H1 (cell line): ENCODE data around the gene HES1. TPM values are rescaled to one million over a fixed set of nuclear protein-coding genes. Genes with fewer than 3 reads are reported as not detected.
A peak's percentile ranks its signal among the peaks of the same experiment; 100 is the strongest.

Experiments
- BACH1 ChIP-seq: IDR thresholded peaks from 2 replicates; pipeline ENCODE4 v1.6.1; 2012; ENCODE audit warnings: low read length, improper control_type of control experiment
- BCL11A ChIP-seq, 2 experiments: IDR thresholded peaks; one replicate each; pipeline ENCODE4 v1.6.1; 2011; ENCODE audit warnings: low read depth in 2 of 2, low read length in 2 of 2, mild to moderate bottlenecking in 2 of 2
- CHD2 ChIP-seq: IDR thresholded peaks from 2 replicates; pipeline ENCODE4 v1.6.1; 2012; ENCODE audit warnings: low read length, improper control_type of control experiment
- CREB1 ChIP-seq: IDR thresholded peaks from 2 replicates; pipeline ENCODE4 v1.6.1; 2012; ENCODE audit warnings: inconsistent platforms
- EGR1 ChIP-seq: IDR thresholded peaks from 2 replicates; pipeline ENCODE4 v1.6.1; 2011; ENCODE audit warnings: low read depth, low read length, borderline replicate concordance
- HDAC2 ChIP-seq, 2 experiments: fragments of 300-600 bp in 1 of 2; sonication (generic) in 1 of 2; IDR thresholded peaks; 2 replicates each; pipeline ENCODE4 v1.6.1; 2011 to 2012; ENCODE audit warnings: low read depth in 2 of 2, low read length in 2 of 2, mild to moderate bottlenecking in 2 of 2, moderate library complexity in 2 of 2, borderline replicate concordance in 1 of 2, inconsistent platforms in 1 of 2
- KDM1A ChIP-seq: fragments of 200-600, 300-600 bp; sonication (generic); IDR thresholded peaks from 2 replicates; pipeline ENCODE4 v1.7.1; 2016; ENCODE audit warnings: mild to moderate bottlenecking, low read length, borderline replicate concordance
- NANOG ChIP-seq: IDR thresholded peaks from 2 replicates; pipeline ENCODE4 v1.6.1; 2011; ENCODE audit warnings: low read length, low read depth, mild to moderate bottlenecking, inconsistent platforms; ENCODE audit not compliant: insufficient read depth, poor library complexity, severe bottlenecking
- NRF1 ChIP-seq: IDR thresholded peaks from 2 replicates; pipeline ENCODE4 v1.6.1; 2011; ENCODE audit warnings: mild to moderate bottlenecking, low read depth, low read length, improper control_type of control experiment
- POLR2A ChIP-seq, 2 experiments: IDR thresholded peaks; 1 replicate in 1 of 2; 2 replicates in 1 of 2; pipeline ENCODE4 v1.6.1; 2011; ENCODE audit warnings: low read depth in 2 of 2, low read length in 2 of 2, mild to moderate bottlenecking in 2 of 2; ENCODE audit errors: control extremely low read depth in 1 of 2
- POLR2AphosphoS5 ChIP-seq: IDR thresholded peaks from 2 replicates; pipeline ENCODE4 v1.6.1; 2011; ENCODE audit warnings: low read depth, low read length
- POU5F1 ChIP-seq: IDR thresholded peaks from 2 replicates; pipeline ENCODE4 v1.6.1; 2011; ENCODE audit warnings: low read depth, mild to moderate bottlenecking, low read length, moderate library complexity
- RAD21 ChIP-seq, 2 experiments: IDR thresholded peaks in 1 of 2; conservative IDR thresholded peaks in 1 of 2; 2 replicates each; pipeline ENCODE4 v1.6.1; 2011; ENCODE audit warnings: low read depth in 2 of 2, low read length in 2 of 2, improper control_type of control experiment in 1 of 2, inconsistent platforms in 1 of 2, mild to moderate bottlenecking in 1 of 2, moderate library complexity in 1 of 2
- SAP30 ChIP-seq: fragments of 300-600 bp; sonication (generic); IDR thresholded peaks from 2 replicates; pipeline ENCODE4 v1.7.1; 2012; ENCODE audit warnings: low read length, moderate library complexity, mild to moderate bottlenecking, inconsistent platforms; ENCODE audit not compliant: insufficient read depth, insufficient replicate concordance
- SP4 ChIP-seq: IDR thresholded peaks from 2 replicates; pipeline ENCODE4 v1.6.1; 2012; ENCODE audit warnings: low read length, inconsistent platforms
- TAF1 ChIP-seq: IDR thresholded peaks from 2 replicates; pipeline ENCODE4 v1.6.1; 2011; ENCODE audit warnings: mild to moderate bottlenecking, low read depth, low read length
- TAF7 ChIP-seq: optimal IDR thresholded peaks from 2 replicates; pipeline ENCODE3; 2011; ENCODE audit warnings: low read depth, mild to moderate bottlenecking, inconsistent platforms, low read length, moderate library complexity, borderline replicate concordance
- TBP ChIP-seq: IDR thresholded peaks from 2 replicates; pipeline ENCODE4 v1.6.1; 2011; ENCODE audit warnings: low read depth, low read length, improper control_type of control experiment
- TCF12 ChIP-seq: IDR thresholded peaks from 2 replicates; pipeline ENCODE4 v1.6.1; 2011; ENCODE audit warnings: low read depth, mild to moderate bottlenecking, low read length
- YY1 ChIP-seq: IDR thresholded peaks from 2 replicates; pipeline ENCODE4 v1.6.1; 2011; ENCODE audit warnings: low read depth, mild to moderate bottlenecking, low read length
- polyA plus RNA-seq, 7 experiments: library from polyadenylated mRNA; depleted of rRNA in 3 of 7; stranded (reverse) in 5 of 7; unstranded in 2 of 7; fragments of >200 nt in 5 of 7; fragments of 200-250 nt in 2 of 7; gene quantifications; 1 replicate in 5 of 7; 2 replicates in 1 of 7; 4 replicates in 1 of 7; pipeline versions ENCODE4 v1.2.1 to v1.2.3, GENCODE V29; 2011 to 2013; ENCODE audit warnings: missing spikeins in 2 of 7, mixed read lengths in 2 of 7
- total RNA-seq: library from RNA; stranded (reverse); fragmentation: NEBNext Ultra II Directional; extraction: Animal tissue kit (Norgen Biotek cat#: 25700); gene quantifications from 2 replicates; pipeline ENCODE4 v1.2.1, GENCODE V29; 2021
- TF ChIP-seq, protein P1 (sequence below): IDR thresholded peaks from 2 replicates; pipeline ENCODE4 v1.6.1; 2012; ENCODE audit warnings: inconsistent platforms
- TF ChIP-seq, protein P2 (sequence below): IDR thresholded peaks from 2 replicates; pipeline ENCODE4 v1.6.1; 2012; ENCODE audit warnings: inconsistent platforms

HES1 gene
- total and polyA plus RNA-seq, 2 of the 8 experiments (the other 6 are each of a cell fraction or from before 2014, with no cell fraction given): 7.9 to 12.9 TPM

DNA sequence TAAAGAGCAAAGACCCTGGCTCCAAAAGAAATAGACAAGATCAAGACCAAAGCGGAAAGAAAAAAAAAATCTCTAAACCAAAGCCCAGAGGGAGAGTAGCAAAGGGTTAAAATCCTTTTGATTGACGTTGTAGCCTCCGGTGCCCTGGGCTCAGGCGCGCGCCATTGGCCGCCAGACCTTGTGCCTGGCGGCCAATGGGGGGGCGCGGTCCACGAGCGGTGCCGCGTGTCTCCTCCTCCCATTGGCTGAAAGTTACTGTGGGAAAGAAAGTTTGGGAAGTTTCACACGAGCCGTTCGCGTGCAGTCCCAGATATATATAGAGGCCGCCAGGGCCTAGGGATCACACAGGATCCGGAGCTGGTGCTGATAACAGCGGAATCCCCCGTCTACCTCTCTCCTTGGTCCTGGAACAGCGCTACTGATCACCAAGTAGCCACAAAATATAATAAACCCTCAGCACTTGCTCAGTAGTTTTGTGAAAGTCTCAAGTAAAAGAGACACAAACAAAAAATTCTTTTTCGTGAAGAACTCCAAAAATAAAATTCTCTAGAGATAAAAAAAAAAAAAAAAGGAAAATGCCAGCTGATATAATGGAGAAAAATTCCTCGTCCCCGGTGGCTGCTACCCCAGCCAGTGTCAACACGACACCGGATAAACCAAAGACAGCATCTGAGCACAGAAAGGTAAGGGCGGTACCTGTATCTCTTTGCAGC is at the start of gene HES1 (continued):
- TF ChIP-seq NANOG (no peak), EGR1 (0 out of 2 replicates have a peak, but pooled peaks have one; percentile 8), HDAC2 (IDR thresholded peaks at IDR 0.05; ENCODE audit: borderline replicate concordance in 1 of 2, low read depth in 2 of 2, low read length in 2 of 2) (peak; percentile 61 to 94; a peak in 2 of 4 replicates), TAF7 (peak; percentile 93), BCL11A (IDR thresholded peaks at IDR 0.05; ENCODE audit: low read depth in 2 of 2, low read length in 2 of 2) (no peak), KDM1A (no peak), CHD2 (peak; percentile 66), RAD21 (IDR thresholded peaks at IDR 0.05 in 1 of 2, conservative IDR thresholded peaks at IDR 0.05 in 1 of 2; ENCODE audit: low read depth in 2 of 2, low read length in 2 of 2) (peak; percentile 5 to 9; a peak in 1 of 4 replicates), YY1 (peak; percentile 24; the same call in 1 of the 2 replicates), TBP (peak; percentile 97), TAF1 (peak; percentile 97), TCF12 (0 out of 2 replicates have a peak, but pooled peaks have one; percentile 3), BACH1 (peak; percentile 64; the same call in 1 of the 2 replicates), NRF1 (no peak), POLR2A (IDR thresholded peaks at IDR 0.05; ENCODE audit: control extremely low read depth in 1 of 2, low read depth in 2 of 2, low read length in 2 of 2) (peak in 1 of 2 experiments; percentile 95; a peak in 2 of 3 replicates), SP4 (0 out of 2 replicates have a peak, but pooled peaks have one; percentile 60), SAP30 (peak; percentile 15), POU5F1 (no peak), CREB1 (peak; percentile 64; the same call in 1 of the 2 replicates), POLR2AphosphoS5 (peak; percentile 96)
- TF ChIP-seq, protein P1, sequence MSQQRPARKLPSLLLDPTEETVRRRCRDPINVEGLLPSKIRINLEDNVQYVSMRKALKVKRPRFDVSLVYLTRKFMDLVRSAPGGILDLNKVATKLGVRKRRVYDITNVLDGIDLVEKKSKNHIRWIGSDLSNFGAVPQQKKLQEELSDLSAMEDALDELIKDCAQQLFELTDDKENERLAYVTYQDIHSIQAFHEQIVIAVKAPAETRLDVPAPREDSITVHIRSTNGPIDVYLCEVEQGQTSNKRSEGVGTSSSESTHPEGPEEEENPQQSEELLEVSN: peak; percentile 87
- TF ChIP-seq, protein P2, sequence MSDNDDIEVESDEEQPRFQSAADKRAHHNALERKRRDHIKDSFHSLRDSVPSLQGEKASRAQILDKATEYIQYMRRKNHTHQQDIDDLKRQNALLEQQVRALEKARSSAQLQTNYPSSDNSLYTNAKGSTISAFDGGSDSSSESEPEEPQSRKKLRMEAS: peak; percentile 79; the same call in 1 of the 2 replicates
- TF ChIP-seq, all 59 proteins: peak for 20
